GM12892 (cell line): ENCODE measurements around the gene TBC1D20.
"Not testable (repeated sequence)": the region's sequence is repeated elsewhere in the genome, so short reads cannot be mapped to it uniquely, and the experiment has no call there.

Experiments used
- POLR2AphosphoS5 ChIP-seq: IDR thresholded peaks from 2 replicates; pipeline ENCODE4 v1.6.1; 2011; ENCODE audit warnings: low read depth, low read length, control low read depth
- TAF1 ChIP-seq: IDR thresholded peaks from 2 replicates; pipeline ENCODE4 v1.6.1; 2011; ENCODE audit warnings: low read depth, mild to moderate bottlenecking, control low read depth, low read length, borderline replicate concordance

DNA sequence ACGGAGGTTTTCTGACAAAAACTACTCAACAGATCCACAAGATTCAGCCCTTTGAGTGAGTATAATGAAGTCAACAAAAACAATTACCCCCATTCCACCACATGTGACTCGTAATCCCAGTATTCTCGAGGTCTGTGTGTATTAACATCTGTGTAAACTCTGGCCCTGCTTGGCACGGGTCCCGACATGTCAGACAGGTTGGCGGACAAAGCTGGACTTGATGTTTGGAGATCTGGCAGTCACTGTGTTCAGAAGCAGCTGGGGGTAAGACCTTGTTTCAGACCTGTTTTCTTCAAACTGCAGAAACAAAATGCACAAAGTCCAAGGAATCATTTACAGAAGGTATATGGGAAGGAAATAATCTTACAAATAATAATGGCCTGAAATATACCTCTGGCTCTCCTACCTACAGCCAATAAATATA lies 46.0 kb upstream of the TBC1D20 start:
- not testable (repeated sequence) for TF ChIP-seq TAF1, POLR2AphosphoS5
